ENCODE measurements around the gene UHRF2.
"Not testable (repeated sequence)": the region's sequence is repeated elsewhere in the genome, so short reads cannot be mapped to it uniquely, and the experiment has no call there.

Gene UHRF2

GRCh38 chr9:6455292-6455691 is 42.3 kb downstream of the UHRF2 start:
- H2BK12ac ChIP-seq (ENCODE audit: low read length); DNase-seq; H3K79me1 ChIP-seq (ENCODE audit: low read length); H4K8ac ChIP-seq (ENCODE audit: low read depth, low read length); H3K79me2 ChIP-seq (ENCODE audit: control insufficient read depth, insufficient read depth, low read length, poor library complexity); H3K27me3 ChIP-seq (ENCODE audit: insufficient read depth, low read length); H3K36me3 ChIP-seq (ENCODE audit: control insufficient read depth in 1 of 2, insufficient read depth in 2 of 2, low read length in 2 of 2); H3K18ac ChIP-seq (ENCODE audit: low read length); H3K4me2 ChIP-seq (ENCODE audit: low read length); H3K9ac ChIP-seq (ENCODE audit: low read length); H3K14ac ChIP-seq (ENCODE audit: low read length); H4K91ac ChIP-seq (ENCODE audit: low read depth, low read length); H3K4me1 ChIP-seq (ENCODE audit: control insufficient read depth in 1 of 2, insufficient read depth in 2 of 2, low read length in 2 of 2); H3K27ac ChIP-seq (ENCODE audit: low read depth, low read length); H2BK120ac ChIP-seq (ENCODE audit: insufficient read depth, low read length, poor library complexity); H3K4me3 ChIP-seq (ENCODE audit: low read depth, low read length); H4K12ac ChIP-seq (ENCODE audit: low read depth, low read length); H2AK5ac ChIP-seq (ENCODE audit: low read length); H2AFZ ChIP-seq (ENCODE audit: insufficient read depth, low read length, poor library complexity); H2BK5ac ChIP-seq (ENCODE audit: low read depth, low read length, poor library complexity); H3K23ac ChIP-seq (ENCODE audit: low read length); H3K9me3 ChIP-seq (ENCODE audit: insufficient read depth, low read depth, low read length): not testable (repeated sequence)
- no CpG with 5 or more reads among the region's 4 CpGs for WGBS (ENCODE audit: extremely low coverage, insufficient coverage, insufficient read length)
- H3K4ac ChIP-seq (ENCODE audit: low read depth, low read length), result peak overlapping the region; percentile 22

GRCh38 chr9:6458704-6459103 is 45.7 kb downstream of the UHRF2 start:
- not testable (repeated sequence) for H4K91ac ChIP-seq (ENCODE audit: low read depth, low read length); H4K12ac ChIP-seq (ENCODE audit: low read depth, low read length); H2AFZ ChIP-seq (ENCODE audit: insufficient read depth, low read length, poor library complexity); H2AK5ac ChIP-seq (ENCODE audit: low read length); H3K79me1 ChIP-seq (ENCODE audit: low read length); H3K23ac ChIP-seq (ENCODE audit: low read length); H3K4ac ChIP-seq (ENCODE audit: low read depth, low read length); H3K9ac ChIP-seq (ENCODE audit: low read length); H3K79me2 ChIP-seq (ENCODE audit: control insufficient read depth, insufficient read depth, low read length, poor library complexity); H3K18ac ChIP-seq (ENCODE audit: low read length); H3K14ac ChIP-seq (ENCODE audit: low read length); H3K4me3 ChIP-seq (ENCODE audit: low read depth, low read length); H3K9me3 ChIP-seq (ENCODE audit: insufficient read depth, low read depth, low read length); H2BK120ac ChIP-seq (ENCODE audit: insufficient read depth, low read length, poor library complexity); H3K4me2 ChIP-seq (ENCODE audit: low read length); H3K27ac ChIP-seq (ENCODE audit: low read depth, low read length); H2BK12ac ChIP-seq (ENCODE audit: low read length); H3K4me1 ChIP-seq (ENCODE audit: control insufficient read depth in 1 of 2, insufficient read depth in 2 of 2, low read length in 2 of 2); H3K27me3 ChIP-seq (ENCODE audit: insufficient read depth, low read length); DNase-seq; H4K8ac ChIP-seq (ENCODE audit: low read depth, low read length); H2BK5ac ChIP-seq (ENCODE audit: low read depth, low read length, poor library complexity); H3K36me3 ChIP-seq (ENCODE audit: control insufficient read depth in 1 of 2, insufficient read depth in 2 of 2, low read length in 2 of 2)
- no CpG with 5 or more reads among the region's 4 CpGs for WGBS (ENCODE audit: extremely low coverage, insufficient coverage, insufficient read length)

GRCh38 chr9:6459718-6460117 is 46.7 kb downstream of the UHRF2 start:
- H4K8ac ChIP-seq (ENCODE audit: low read depth, low read length), result no peak overlapping the region
- no peak overlapping the region for H2BK12ac ChIP-seq (ENCODE audit: low read length)
- WGBS (ENCODE audit: extremely low coverage, insufficient coverage, insufficient read length), result no CpG with 5 or more reads among the region's 5 CpGs
- peaks cover 0 to 2% of the 10 kb centered on the region in 2 experiments for H3K36me3 ChIP-seq (ENCODE audit: control insufficient read depth in 1 of 2, insufficient read depth in 2 of 2, low read length in 2 of 2)
- no peak overlapping the region for H3K14ac ChIP-seq (ENCODE audit: low read length)
- no peaks in the 10 kb centered on the region for H3K9me3 ChIP-seq (ENCODE audit: insufficient read depth, low read depth, low read length)
- H3K18ac ChIP-seq (ENCODE audit: low read length), result no peak overlapping the region
- no peak overlapping the region for H3K4me2 ChIP-seq (ENCODE audit: low read length)
- no peak overlapping the region for H3K4ac ChIP-seq (ENCODE audit: low read depth, low read length)
- no peak overlapping the region for H4K91ac ChIP-seq (ENCODE audit: low read depth, low read length)
- DNase-seq, result no peak
- H3K23ac ChIP-seq (ENCODE audit: low read length), result no peak overlapping the region
- H3K27me3 ChIP-seq (ENCODE audit: insufficient read depth, low read length), result no peaks in the 10 kb centered on the region
- no peak overlapping the region for H2AFZ ChIP-seq (ENCODE audit: insufficient read depth, low read length, poor library complexity)
- H3K79me2 ChIP-seq (ENCODE audit: control insufficient read depth, insufficient read depth, low read length, poor library complexity), result peaks cover 3% of the 10 kb centered on the region
- no peak overlapping the region for H2AK5ac ChIP-seq (ENCODE audit: low read length)
- H4K12ac ChIP-seq (ENCODE audit: low read depth, low read length), result no peak overlapping the region
- H3K79me1 ChIP-seq (ENCODE audit: low read length), result no peaks in the 10 kb centered on the region
- H3K27ac ChIP-seq (ENCODE audit: low read depth, low read length), result no peak overlapping the region
- H3K4me3 ChIP-seq (ENCODE audit: low read depth, low read length), result no peak overlapping the region
- no peak overlapping the region for H2BK5ac ChIP-seq (ENCODE audit: low read depth, low read length, poor library complexity)
- H3K4me1 ChIP-seq (ENCODE audit: control insufficient read depth in 1 of 2, insufficient read depth in 2 of 2, low read length in 2 of 2), result no peaks in the 10 kb centered on the region
- H2BK120ac ChIP-seq (ENCODE audit: insufficient read depth, low read length, poor library complexity), result no peak overlapping the region
- H3K9ac ChIP-seq (ENCODE audit: low read length), result no peak overlapping the region

- Histone ChIP-seq H2BK5ac (ENCODE audit: low read depth, low read length, poor library complexity) (no peak overlapping the region), H3K4me2 (ENCODE audit: low read length) (no peak overlapping the region), H3K9ac (ENCODE audit: low read length) (no peak overlapping the region), H3K27me3 (ENCODE audit: insufficient read depth, low read length) (no peaks in the 10 kb centered on the region), H3K79me2 (ENCODE audit: control insufficient read depth, insufficient read depth, low read length, poor library complexity) (peaks cover 3% of the 10 kb centered on the region), H3K27ac (ENCODE audit: low read depth, low read length) (no peak overlapping the region), H2BK120ac (ENCODE audit: insufficient read depth, low read length, poor library complexity) (no peak overlapping the region), H4K8ac (ENCODE audit: low read depth, low read length) (no peak overlapping the region), H4K12ac (ENCODE audit: low read depth, low read length) (no peak overlapping the region), H3K4ac (ENCODE audit: low read depth, low read length) (no peak overlapping the region), H3K4me3 (ENCODE audit: low read depth, low read length) (no peak overlapping the region), H3K18ac (ENCODE audit: low read length) (no peak overlapping the region), H3K79me1 (ENCODE audit: low read length) (no peaks in the 10 kb centered on the region), H3K9me3 (ENCODE audit: insufficient read depth, low read depth, low read length) (no peaks in the 10 kb centered on the region), H2AK5ac (ENCODE audit: low read length) (no peak overlapping the region), H3K4me1 (ENCODE audit: control insufficient read depth in 1 of 2, insufficient read depth in 2 of 2, low read length in 2 of 2) (no peaks in the 10 kb centered on the region), H3K23ac (ENCODE audit: low read length) (no peak overlapping the region), H4K91ac (ENCODE audit: low read depth, low read length) (no peak overlapping the region), H2AFZ (ENCODE audit: insufficient read depth, low read length, poor library complexity) (no peak overlapping the region), H2BK12ac (ENCODE audit: low read length) (no peak overlapping the region), H3K36me3 (ENCODE audit: control insufficient read depth in 1 of 2, insufficient read depth in 2 of 2, low read length in 2 of 2) (peaks cover 0 to 2% of the 10 kb centered on the region in 2 experiments), H3K14ac (ENCODE audit: low read length) (no peak overlapping the region)
- no CpG with 5 or more reads among the region's 5 CpGs for WGBS (ENCODE audit: extremely low coverage, insufficient coverage, insufficient read length)
- DNase-seq, result no peak
Measured at GRCh38 chr9:6460189-6460768, 47.3 kb downstream of the UHRF2 start.

Measured in trophoblast cell (in vitro differentiated cells and primary cell).